Endothelial cell of hepatic sinusoid (primary cell): Measurements from ENCODE around the gene GBF1.

Source experiments
- in situ Hi-C: cut with HindIII; loops from 2 replicates; pipeline ENCODE4 v1.10.0; 2017; ENCODE audit warnings: low sequenced_read_pairs

The GBF1 gene

DNA sequence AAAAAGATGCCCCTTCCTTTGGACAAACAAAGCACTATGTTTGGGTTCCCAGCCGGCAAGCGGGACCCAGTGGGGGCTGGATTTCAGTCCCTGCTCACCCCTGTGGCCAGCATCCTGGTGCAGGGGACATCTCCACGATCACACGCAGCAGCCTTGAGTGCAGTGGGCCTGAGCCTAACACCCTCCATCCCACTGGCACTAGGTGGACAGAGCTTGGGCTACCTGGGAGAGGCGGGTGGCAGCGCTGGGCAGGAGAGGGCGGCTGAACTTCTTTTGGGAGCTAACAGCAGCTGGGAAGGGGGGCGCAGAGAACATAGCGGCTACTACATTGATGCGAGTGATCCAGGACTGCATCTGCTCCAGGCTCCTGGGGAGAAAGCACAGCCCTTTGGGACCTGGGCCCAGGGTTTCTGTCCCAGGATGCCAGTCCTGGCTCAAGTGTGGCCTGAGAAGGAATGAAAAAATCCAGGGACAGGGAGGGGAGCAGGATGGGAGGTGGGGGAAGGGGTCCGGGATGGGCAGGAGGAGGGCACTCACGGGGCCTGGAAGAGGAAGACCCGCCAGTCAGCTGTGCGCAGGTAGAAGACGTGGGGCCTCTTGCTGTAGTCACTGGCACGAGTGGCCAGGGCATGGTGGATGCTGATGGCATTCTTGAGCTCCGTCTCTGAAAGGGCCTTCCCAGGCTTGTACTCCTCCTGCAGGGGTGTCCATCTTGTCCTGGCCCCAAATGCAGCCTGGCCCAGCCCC lies 159.2 kb downstream of the GBF1 start:
- in situ Hi-C loops: no loop called here

DNA sequence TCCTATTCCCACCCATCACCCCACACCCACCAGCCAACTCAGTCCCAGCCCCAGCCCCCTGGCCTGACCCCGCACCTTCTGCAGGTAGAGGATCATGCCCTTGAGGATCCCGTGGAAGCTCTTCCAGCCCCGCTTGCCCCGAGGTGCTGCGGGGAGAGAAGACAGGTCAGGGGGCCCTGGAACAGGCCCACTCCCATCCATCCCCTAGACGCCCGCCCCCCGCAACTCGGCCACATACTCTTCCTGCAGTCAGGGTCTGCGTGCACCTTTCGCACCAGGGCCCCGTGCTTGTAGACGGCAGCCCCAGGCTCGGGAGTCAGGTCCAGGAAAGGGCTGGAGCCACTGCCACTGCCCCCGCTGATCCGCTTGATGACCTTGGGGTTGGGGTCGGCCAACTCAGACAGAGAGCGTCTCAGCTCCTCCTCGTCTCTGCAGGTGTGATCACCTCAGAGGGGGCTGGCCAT lies 159.8 kb downstream of the GBF1 start:
- in situ Hi-C loops: no loop called here

DNA sequence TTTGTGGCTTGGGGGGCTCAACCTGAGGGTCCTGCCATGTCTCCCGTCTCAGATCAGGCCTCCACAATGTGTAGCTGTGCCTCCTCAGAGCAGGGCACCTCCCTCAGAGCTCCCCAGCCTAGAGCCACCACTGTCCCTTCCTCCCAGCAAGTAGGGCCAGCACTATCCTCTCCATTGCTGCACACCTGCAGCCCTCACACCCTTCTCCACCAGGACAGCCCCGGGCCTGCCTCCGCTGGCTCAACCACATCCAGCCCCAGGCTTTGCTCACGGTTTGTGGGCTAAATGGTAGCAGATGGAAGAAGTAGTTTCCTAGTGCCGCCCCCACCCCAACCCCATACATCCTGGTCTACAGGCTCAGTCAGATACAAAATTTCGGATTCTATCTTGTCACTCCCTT lies 160.3 kb downstream of the GBF1 start:
- in situ Hi-C loops: no loop called here

DNA sequence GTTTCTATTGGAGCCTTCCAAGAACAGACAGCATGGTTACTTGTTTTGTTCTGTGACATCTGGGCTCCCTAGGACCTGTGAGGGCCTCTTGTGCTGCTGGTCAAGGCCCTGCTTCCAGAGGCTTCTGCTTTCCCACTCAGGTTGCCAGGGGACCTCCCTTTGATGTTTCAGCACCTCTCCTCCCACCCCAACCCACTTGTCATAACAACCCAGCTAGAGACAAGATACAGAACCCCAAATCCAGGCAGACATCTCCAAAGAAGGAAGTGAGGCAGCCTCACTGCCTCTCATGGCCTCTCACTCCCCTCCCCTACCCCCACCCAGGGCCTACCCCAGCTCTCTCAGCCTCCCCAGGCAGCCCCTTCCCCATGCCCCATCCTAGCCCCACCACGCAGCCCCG lies 161.5 kb downstream of the GBF1 start:
- in situ Hi-C loops: no loop called here

DNA sequence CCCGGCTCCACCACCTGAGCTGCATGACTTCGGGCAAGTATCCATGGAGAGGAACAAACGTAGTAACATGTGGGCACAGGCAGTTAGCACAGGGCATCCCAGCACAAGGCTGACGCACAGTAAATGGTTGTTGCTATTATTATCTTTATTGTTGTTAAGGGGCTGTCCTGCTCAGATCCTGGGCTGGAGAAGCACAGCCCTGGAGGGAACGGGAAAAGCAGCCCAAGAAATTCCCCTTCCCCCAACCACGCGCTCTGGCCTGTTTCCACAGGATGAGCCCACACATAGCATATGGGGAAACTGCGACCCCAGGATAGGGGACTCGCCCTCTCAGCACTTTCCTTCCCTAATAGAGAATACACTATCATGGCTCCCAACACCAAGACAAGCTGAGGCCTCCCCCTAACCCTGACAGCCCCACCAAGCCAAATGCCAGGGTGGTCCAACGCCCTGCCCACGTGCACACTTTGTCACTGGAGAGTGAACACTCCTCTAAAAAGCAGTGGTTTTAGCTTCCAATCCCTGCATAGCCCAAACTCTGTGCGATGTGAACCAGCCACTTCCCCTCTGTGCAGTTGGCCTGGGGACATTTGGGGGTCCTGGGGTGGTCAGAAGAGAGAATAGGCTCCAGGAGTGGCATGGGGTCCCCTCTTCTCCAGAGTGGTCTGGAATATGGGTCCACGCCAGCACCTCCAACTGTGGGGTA lies 162.2 kb downstream of the GBF1 start:
- in situ Hi-C loops: no loop called here

DNA sequence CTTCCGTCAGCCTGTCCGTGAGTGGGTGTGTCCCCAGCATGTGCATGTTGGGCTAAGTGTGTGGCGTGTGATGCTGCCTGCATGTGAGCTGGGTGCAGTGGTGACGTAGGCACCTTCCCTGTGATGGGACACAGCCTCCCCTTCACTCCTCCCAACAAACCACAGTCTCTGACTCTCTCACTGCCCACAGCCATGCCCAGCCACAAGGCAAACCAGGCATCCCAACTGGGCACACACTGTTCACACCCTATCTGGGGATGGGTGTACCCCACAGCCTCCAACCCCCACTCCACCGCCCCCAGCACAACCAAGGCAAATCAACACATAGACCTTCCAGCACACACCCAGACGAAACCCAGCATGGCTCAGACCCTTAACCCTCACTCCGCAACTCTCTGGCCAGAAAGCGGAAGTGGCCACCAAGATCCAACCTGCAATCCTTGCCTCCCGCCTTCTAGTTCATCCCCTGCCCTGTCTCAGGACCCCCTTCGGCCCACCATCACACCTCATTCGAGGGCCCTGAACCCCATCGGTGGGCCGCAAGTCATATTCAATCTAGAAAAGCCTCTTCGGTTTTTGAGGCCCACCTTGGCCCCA lies 162.9 kb downstream of the GBF1 start:
- in situ Hi-C loops: no loop called here

DNA sequence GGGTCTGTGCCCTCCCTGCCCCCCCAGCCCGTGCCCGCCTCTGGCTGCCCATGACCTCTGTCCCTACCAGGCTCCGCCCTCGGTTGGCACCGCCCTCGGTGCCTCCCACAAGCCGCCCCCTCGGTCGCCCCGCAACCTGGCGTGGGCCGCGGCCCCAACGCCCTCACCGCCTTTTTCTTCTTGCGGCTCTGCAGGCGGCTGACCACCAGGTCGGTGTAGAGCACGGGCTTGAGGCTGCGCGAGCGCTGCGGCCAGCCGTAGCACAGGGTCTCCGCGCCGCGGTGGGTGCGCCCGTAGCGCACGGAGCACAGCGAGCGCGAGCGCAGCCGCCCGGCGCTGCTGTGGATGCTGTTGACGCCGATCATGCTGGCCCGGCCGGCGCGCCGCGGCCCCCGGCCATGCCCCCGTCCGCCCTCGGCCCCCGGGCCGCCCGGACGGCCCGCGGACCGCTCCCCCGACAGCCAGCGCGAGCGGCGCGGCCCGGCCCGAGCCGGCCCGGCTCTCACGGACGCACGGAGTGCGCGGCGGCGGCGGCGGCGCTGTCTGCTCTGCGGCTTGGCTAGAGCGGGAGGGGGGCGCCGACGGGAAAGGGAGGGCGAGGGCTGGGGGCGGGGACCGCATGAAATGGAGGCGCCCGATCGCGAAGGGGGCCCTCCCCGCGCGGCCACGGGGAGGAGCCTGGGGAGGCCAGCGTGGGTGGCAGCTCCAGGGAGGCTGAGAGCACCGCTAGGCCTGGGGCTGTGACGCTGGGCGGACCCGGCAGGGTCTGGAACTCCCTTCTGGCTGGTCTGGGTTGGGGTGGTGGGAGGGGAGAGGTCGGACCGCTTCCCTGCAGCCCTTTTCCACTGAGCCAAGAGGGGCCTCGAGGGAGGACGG lies 163.6 kb downstream of the GBF1 start:
- in situ Hi-C loops: no loop called here

DNA sequence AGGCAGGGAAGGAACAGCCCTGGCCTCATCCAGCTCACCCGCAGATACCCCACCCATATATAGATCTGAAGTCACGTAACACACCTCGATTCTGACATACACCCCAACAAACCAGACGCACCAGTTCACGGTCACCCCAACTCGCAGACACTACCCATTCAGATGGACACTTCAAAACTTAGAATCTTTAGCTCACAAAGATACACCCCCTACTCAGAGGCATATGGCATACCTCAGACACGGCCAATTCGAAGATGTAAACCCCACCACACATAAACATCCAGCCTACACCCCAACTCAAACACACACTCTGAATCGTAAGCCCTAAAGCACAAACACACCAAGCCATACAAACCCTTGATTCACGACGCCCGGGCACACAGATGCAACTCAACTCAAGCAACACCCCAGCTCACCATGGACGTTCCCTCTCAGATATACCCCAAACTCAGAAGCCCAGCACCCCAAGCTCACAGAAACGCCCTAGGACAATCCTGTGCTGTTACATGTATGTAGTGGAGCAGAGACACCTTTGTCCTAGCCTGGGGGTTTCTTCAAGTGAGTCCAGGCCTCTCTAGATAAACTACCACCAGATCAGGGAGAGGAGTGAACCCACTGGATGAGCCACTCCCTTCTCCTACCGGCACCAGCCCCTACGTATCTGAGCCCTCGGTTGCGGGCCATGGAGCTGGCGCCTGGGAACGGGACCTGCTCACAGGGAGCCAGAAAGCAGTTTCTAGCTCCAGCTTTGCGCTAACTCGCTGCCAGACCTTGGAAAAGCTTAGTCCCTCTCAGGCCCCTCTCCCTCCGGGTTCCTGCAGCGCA lies 164.5 kb downstream of the GBF1 start:
- in situ Hi-C loops: no loop called here

DNA sequence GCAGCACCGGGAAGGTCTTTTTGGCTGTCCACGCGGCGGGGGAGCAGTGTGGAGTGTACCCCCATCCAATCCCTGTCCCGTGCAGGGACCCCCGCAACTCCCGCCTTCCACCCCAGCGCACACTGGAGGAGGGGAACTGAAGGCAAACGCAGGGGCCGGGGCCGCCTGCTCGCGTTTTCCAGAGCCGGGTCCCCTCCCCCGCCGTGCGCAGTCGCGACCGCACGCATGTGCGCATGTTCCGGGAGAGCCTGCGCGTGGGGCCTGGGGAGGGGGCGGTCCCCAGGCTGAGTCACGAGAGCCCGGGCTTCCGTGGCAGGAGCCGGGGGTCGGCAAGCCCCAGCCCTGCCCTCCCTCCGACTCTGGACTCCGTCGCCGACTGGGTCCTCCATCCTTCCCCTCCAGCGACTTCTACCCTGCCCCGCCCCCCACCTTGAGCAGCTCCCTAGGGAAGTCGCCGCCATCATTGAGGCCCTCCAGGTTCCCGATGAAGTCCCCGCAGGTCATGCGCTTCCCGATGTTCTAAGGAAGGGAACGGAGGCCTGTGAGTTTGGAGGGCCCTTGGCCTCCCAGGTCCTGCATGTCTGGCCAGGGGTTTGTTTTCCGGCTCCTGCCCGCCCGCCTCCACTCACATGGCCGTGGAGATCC lies 165.2 kb downstream of the GBF1 start:
- in situ Hi-C loops: no loop called here

DNA sequence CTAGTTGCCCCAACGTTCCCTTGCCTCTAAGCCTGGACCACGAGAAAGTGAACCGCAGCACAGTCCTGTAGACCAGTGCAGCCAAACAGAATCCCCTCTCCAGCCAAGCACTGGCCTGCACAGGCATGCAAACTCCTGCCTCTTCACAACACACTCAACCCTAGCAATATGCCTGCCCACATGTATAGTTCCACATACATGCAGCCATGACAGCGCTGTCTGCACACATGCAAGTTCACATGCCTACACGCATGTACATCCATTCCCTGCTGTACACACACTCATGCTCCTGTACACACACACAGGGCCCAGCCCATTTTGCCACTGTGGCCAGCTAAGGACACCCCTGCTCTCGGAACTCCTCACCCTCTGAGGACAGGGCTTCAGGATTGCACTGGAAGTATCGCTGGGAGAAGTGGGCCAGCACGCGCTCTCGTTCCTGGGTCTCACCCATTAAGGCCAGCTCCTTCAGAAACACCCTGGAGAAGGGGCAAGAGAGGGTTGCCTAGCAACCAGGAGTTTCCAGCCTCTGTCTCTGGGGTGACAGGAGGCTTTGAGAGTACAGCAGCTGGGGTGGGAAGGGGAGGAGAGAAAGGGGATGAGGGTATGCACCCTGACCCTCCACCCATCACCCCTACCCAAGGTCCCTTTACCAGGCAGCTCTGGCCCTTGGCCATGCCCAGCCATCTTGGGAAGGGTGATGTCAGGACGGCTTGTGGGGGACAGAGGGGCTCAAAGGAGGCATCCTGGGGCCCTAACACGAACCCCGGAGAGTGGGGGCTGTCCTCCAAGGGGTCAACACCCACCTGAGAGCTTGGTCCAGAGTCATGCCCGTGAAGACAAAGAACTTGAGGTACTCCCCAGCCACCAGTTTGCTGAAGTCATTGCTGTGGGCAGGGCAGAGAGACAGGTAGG lies 166.3 kb downstream of the GBF1 start:
- in situ Hi-C loops: no loop called here

DNA sequence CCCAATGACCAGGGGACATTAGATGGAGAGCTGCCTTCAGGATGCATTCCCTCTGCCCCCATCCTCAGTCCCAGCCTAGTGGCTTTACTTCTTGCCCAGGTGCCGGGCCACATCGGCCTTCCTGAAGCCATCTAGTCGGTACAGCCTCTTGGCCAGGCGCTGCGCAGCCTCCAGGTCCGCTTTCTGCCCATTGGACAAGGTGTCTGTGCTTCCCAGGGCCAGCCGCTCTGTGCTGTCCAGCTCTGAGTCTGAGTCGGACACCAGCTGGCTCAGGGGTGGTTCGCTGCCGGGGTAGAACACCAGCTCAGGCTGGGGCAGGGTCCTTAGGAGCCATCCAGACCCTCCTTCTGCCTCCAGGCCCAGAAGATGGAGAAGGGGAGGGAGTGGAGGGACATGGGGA lies 167.0 kb downstream of the GBF1 start:
- in situ Hi-C loops: no loop called here

DNA sequence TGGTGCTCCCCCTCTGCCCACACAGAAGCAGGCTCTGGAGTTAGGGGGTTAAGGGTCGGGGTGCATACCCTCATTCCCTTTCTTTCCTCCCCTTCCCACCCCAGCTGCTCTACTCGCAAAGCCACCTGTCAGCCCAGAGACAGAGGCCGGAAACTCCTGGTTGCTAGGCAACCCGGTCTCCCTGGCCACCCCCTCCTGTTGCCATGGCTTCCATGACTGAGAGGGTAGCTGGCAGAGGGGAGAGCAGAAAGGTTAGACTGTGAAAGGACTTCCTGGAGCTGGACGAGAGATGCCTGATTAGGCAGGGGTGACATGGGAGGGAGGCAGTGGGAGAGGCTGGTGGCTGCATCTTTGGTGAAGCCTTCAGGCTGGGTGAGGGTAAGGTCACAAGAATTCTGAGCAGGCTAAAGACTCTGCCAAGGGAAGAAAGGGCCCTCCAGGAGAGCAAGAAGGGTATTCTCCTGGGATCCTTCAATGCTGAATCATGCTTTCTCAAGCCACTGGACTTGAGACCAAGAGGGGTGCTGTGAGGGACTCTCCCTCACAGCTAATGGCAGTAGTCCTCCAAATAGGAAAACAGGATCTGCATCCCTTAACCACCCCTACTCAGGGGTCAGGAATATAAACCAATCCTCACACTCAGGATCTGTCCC lies 167.8 kb downstream of the GBF1 start:
- in situ Hi-C loops: no loop called here

DNA sequence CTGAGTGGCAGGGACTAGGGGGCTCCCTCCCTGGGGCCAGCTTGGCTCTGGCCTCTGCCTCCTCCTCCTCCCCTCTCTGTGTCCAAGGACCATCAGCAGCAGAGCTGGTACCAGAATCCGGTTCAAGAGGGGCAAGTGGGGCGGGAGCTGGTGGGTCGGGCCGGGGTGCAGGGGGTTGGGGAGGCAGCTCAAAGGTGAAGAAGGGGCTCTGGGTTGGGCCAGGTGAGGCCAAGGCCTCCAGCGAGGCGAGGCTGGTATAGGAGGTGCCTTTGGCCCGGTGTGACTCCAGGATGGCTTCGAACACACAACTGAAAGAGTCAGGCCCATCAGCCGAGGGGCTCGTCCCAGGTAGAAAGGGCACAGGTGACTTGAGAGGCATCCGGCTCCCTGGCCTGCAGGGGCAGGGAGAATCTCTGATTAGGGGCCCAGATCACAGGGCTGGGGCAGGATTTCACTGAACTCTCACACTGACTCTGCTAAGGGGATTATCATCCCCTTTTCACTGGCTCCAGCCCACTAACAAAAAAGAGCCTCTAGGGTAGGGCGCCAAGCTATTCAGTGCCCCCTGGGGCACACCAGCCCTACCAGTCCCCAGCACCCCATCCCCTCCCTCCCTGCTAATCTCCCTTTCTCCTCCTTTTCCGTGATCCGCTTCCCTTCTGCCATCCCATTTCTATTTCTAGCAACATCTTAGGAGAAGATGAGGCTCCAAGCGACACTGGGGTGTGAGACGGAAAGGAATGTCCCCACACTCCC lies 168.7 kb downstream of the GBF1 start:
- in situ Hi-C loops: no loop called here

DNA sequence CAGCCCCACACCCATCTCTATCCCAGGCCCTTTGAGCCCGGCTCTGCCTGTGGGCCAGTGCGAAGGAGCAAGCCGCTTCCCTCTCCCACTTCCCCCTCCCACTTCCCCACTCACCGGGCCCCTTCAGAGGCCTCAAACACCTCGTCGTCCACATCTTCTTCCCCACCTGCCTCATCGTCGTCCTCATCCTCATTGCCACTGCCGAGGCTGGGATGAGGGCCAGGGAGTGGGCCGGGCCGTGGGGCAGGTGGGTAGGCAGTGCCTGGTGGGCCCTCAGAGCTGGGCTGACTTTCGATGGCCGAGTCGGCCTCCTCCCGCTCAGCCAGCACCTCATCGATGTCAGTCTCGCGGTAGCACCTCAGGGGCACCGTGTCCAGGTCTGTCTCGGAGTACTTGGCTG lies 169.4 kb downstream of the GBF1 start:
- in situ Hi-C loops: no loop called here

DNA sequence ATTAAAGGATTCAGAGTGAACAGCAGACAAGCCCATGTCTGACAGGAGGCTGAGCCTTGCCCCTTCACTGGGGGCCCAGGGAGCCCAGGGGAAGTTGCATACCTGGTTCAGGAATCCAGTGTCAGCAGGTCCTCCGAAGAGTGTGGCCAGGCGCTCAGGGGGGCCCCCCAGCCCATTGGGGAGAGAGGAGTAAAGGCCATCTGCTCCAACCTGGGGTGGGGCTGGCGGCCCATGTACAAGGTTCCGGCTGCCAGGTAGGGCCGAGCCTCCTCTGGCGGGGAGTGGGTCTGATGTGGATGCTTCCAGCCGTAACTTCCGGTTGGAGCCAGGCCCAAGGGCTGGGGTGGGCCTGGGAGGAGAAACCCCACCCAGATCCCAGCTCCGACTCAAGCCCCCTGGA lies 171.0 kb downstream of the GBF1 start:
- in situ Hi-C loops: no loop called here

DNA sequence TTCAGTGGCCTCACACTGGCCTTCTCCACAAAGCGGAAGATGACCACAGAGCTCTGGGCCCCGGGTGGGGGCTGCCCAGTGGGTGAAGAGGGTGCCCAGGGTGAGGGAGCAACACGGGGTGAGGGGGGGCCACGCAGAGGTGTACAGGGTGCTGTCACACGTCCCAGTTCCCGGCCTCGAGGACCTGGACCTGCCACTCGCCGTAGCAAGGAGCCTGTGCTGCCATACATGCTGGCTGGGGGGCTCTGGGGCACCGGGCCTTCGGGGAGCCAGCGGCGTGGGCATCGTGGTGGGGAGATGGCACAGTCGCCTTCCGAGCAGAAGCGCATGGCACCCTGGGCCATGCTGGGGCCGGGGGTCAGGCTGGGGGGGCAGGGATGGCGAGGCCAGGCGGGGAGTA lies 171.4 kb downstream of the GBF1 start:
- in situ Hi-C loops: no loop called here

DNA sequence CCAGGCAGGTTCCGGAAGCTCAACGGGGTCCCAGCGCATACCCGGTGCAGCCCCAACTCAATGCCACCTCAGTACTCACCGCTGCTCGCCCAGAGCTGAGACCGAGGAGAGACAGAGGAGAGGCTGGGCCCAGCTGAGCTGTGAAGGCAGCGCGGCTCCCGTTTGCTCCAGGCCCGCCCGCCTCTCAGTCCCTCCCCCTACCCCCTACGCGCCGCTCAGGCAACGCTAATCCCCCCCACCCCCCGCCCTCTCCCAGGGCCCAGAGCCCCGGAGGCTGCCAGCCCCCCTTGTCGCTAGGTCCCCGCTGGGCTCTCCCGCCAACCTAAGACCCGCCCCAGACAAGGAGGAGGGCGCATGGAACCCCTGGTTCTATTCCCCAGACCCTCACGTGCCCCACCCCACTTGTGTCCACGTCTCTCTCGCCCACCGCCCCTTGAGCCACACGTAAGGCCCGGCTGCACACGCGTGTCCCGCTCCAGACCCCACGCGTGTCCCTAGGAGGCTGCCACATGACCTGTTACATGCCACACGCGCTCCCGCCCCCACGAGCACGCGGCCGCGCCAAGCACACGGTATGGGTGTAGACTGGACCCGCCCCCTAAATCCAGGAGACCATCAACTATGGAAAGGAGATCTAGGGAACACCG lies 173.4 kb downstream of the GBF1 start, which contains the start of gene PSD:
PSD (minus strand) TSS at position 164 of the 647 bp plus-strand sequence. CDS start 1,747 bp downstream, outside the sequence.
- in situ Hi-C loops: no loop called here
